GM10248 (cell line): ENCODE measurements around the gene SLC10A2.

Experiments used
- CTCF ChIA-PET: fragments of 300-600 bp; sonication (Branson Sonifier 250); formaldehyde crosslinking; extraction: SDS; loops from one replicate; lab custom pipeline; 2021; ENCODE audit warnings: antibody characterized with exemption; lab: Yijun Ruan, JAX
- POLR2A ChIA-PET: fragments of 350-650 bp; sonication (Branson Sonifier 250); formaldehyde crosslinking; extraction: SDS; loops from one replicate; lab custom pipeline; 2020; ENCODE audit warnings: antibody characterized with exemption; lab: Yijun Ruan, JAX
- DNase-seq: peaks from one replicate; pipeline ENCODE4 v3.0.0; 2012; ENCODE audit errors: extremely low spot score
- CTCF ChIP-seq: IDR thresholded peaks from 2 replicates; pipeline ENCODE4 v1.5.1; 2012; ENCODE audit warnings: mild to moderate bottlenecking, low read depth; ENCODE audit errors: extremely low read depth, missing control alignments, control extremely low read depth

SLC10A2 gene

DNA sequence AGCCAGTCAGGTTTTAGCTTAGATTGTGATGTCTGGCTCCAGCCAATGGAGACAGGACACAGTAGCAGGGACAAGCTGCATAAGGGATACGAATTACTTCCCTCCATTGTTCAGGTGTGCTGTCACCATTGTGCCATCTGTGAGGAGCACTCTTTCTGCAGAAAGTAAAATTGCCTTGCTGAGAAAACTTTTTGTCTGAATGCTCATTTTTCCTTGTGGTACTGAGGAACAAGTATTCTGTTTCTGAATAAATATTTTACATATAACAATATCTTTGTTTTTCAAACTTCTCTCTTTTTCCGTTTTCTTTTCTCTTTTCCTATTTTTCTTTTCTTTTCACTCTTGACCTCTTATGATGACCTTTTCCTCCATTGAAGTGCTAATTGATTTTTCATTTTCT, 10.2 kb downstream of the SLC10A2 start:
- POLR2A ChIA-PET: no interaction called here
- CTCF ChIA-PET: interaction anchor here (1.6 kb wide), 1 partner anchor 71 kb away, joined by 3 read pairs; no protein-coding TSS in a partner anchor

DNA sequence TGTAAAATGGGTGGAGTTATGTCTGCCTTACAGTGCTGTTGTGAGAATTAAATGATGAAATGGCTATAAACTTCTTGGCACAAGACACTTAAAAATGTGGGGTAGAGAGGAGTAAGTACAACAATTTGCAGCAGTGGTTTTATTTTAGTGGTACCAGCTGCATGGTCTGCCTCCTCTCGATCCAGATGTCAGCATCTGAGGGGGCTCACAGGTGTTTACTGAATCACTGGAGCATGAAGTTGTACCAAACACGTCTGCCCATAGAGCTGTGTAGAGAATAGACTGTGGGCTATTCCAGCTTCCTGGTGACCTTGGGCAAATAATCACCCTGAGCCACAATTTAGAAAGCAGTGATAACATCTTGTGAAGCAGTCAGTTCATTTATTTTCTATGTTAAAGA, 11.1 kb downstream of the SLC10A2 start:
- POLR2A ChIA-PET: no interaction called here
- CTCF ChIA-PET: interaction anchor here (1.6 kb wide), 1 partner anchor 71 kb away, joined by 3 read pairs; no protein-coding TSS in a partner anchor
- no peak for DNase-seq
- no peak for TF ChIP-seq CTCF

More for the DNA sequence above, 10.2 kb downstream of the SLC10A2 start:
- no peak for DNase-seq
- TF ChIP-seq CTCF: no peak

DNA sequence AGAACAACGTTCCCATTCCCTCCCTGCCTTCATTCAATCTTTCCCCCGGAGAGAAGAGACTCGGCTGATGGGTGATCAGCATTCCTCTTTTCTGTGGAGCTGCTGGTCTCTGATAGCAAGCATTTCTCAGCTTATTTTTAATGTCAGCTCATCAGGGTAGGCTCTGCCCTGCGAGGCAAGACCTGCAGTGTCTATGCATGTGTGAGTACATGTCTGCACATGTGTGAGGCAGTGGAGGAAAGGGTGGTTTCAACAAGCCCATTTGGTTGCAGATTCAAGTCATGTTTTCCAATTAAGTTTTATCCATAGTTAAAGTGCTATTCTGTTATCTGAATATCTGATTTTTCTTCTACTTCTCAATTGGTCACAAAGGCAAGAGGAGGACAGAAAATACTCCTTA, 19.5 kb downstream of the SLC10A2 start:
- CTCF ChIA-PET: interaction anchor here (1.4 kb wide), 1 partner anchor 8 kb away, joined by 3 read pairs; no protein-coding TSS in a partner anchor

DNA sequence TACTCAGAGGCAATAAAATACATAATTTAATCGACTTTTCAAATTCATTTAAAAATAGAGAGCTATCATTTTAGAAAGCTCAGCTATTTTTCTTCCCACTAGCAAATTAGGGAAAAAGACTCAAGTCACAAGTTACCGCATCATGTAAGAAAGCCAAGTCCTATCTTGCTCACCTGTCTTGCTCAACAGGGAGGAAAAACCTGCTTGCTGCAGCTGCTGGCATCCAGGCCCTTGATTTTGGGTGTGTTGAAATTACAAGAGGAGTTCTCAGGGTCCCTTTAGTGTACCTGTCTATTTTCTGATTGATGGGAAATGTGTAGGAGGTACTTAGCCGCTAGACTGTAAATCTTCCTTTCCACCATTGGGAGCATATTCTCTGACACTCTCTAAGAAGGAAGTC, 22.2 kb downstream of the SLC10A2 start:
- DNase-seq: no peak
- ChIA-PET POLR2A (no interaction called here), CTCF (no interaction called here)
- no peak for TF ChIP-seq CTCF

More for the DNA sequence above, 19.5 kb downstream of the SLC10A2 start:
- POLR2A ChIA-PET: no interaction called here
- no peak for TF ChIP-seq CTCF
- no peak for DNase-seq

DNA sequence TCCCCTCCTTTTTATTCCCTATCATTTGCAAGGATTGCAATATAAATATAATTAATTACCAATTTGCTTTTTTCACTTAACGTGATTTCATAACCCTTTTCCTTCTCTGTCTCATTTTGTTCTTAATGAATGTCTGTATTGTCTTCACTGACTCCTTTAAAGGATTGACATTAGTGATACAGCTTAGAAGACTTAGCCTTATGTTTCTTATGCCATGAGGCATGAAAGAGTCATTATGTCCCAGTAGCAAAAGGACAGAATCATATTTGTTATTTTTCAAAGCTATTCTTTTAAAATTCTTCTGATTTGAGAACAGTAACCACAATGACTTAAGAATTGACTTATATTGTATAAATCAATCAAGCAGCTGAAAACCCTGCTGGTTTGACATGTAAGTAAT, 26.2 kb downstream of the SLC10A2 start:
- no peak for DNase-seq
- ChIA-PET POLR2A (no interaction called here), CTCF (interaction anchor here (0.6 to 1.1 kb wide), 2 partner anchors 12 to 47 kb away, joined by 3 to 4 read pairs; no protein-coding TSS in a partner anchor)
- no peak for TF ChIP-seq CTCF

- POLR2A ChIA-PET: no interaction called here
- CTCF ChIA-PET: interaction anchor here (0.9 to 1.3 kb wide), 3 partner anchors 8 to 45 kb away, joined by 3 read pairs; no protein-coding TSS in a partner anchor
- DNase-seq: no peak
- TF ChIP-seq CTCF: no peak
Observed at GRCh38 chr13:103039183-103039582, 27.0 kb downstream of the SLC10A2 start.
